DND-41 (cell line): Measurements from ENCODE around the gene MYO16.

Experiments
- ATAC-seq: fragments of 200-7000 bp; cut with Tn5 transposase; 3 replicates; pipeline ENCODE4 v1.9.1; 2021; ENCODE audit warnings: low read depth; ENCODE audit not compliant: insufficient read depth
- DNase-seq: peaks from one replicate; pipeline ENCODE4 v3.0.0-alpha.2; 2020
- H2AFZ ChIP-seq: 2 replicates; pipeline ENCODE4 v1.6.0; 2012; ENCODE audit warnings: low read depth, low read length
- H3K27ac ChIP-seq: 2 replicates; pipeline ENCODE4 v1.5.1; 2012; ENCODE audit warnings: low read length, inconsistent platforms
- H3K27me3 ChIP-seq: fragments of 200-600 bp; sonication (generic); 2 replicates; pipeline ENCODE4 v1.6.0; 2012; ENCODE audit warnings: low read length, mild to moderate bottlenecking, inconsistent platforms; ENCODE audit not compliant: insufficient read depth, poor library complexity
- H3K36me3 ChIP-seq: 2 replicates; pipeline ENCODE4 v1.5.1; 2012; ENCODE audit warnings: low read length, inconsistent platforms; ENCODE audit not compliant: insufficient read depth
- H3K4me1 ChIP-seq: 2 replicates; pipeline ENCODE4 v1.5.1; 2012; ENCODE audit warnings: mild to moderate bottlenecking, low read length; ENCODE audit not compliant: insufficient read depth
- H3K4me2 ChIP-seq: 2 replicates; pipeline ENCODE4 v1.6.0; 2012; ENCODE audit warnings: mild to moderate bottlenecking, moderate library complexity, low read length, inconsistent platforms; ENCODE audit not compliant: insufficient read depth
- H3K4me3 ChIP-seq, 2 experiments: fragments of 200-600 bp in 1 of 2; shearing (Covaris generic) in 1 of 2; 2 replicates each; pipeline ENCODE4 v1.5.1; 2012 to 2016; ENCODE audit warnings: inconsistent platforms in 2 of 2, low read length in 2 of 2, mild to moderate bottlenecking in 2 of 2, low read depth in 1 of 2, moderate library complexity in 1 of 2
- H3K79me2 ChIP-seq: 2 replicates; pipeline ENCODE4 v1.6.0; 2012; ENCODE audit warnings: low read length, inconsistent platforms; ENCODE audit not compliant: insufficient read depth
- H3K9ac ChIP-seq: 2 replicates; pipeline ENCODE4 v1.6.0; 2012; ENCODE audit warnings: low read depth, mild to moderate bottlenecking, inconsistent platforms, low read length, moderate library complexity
- H3K9me3 ChIP-seq: 2 replicates; pipeline ENCODE4 v1.5.1; 2012; ENCODE audit warnings: low read length, moderate library complexity, mild to moderate bottlenecking, inconsistent platforms; ENCODE audit not compliant: insufficient read depth, severe bottlenecking
- H4K20me1 ChIP-seq: 2 replicates; pipeline ENCODE4 v1.6.0; 2012; ENCODE audit warnings: low read length; ENCODE audit not compliant: insufficient read depth
- EZH2 ChIP-seq: IDR thresholded peaks from 3 replicates; pipeline ENCODE4 v1.6.1; 2012; ENCODE audit warnings: borderline replicate concordance, low read depth, mild to moderate bottlenecking, moderate library complexity, low read length, inconsistent platforms; ENCODE audit not compliant: severe bottlenecking
- TF ChIP-seq, protein P1 (sequence below): IDR thresholded peaks from 2 replicates; pipeline ENCODE4 v1.5.1; 2012; ENCODE audit warnings: borderline replicate concordance, low read length, moderate library complexity, mild to moderate bottlenecking; ENCODE audit not compliant: poor library complexity, severe bottlenecking; ENCODE audit errors: extremely low read depth

Gene MYO16

DNA sequence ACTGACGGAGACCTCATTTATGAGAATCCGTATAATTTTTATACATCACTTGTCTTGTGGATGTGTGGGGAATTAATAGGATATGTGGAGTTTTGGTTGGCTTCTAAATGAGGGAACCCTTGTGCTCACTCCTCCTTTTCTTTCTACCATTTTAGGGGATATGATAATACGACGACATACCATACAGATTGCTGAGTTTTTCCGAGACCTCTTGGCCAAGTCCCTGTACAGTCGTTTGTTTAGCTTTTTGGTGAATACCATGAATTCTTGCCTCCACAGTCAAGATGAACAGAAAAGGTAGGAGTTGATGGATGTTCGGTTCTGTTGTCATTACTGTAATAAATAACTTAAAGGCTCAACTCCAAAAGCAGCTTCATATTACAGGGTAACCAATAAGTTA lies 335.2 kb downstream of the MYO16 start:
- Histone ChIP-seq H3K36me3 (no peaks in the 10 kb centered on the region), H4K20me1 (no peaks in the 10 kb centered on the region), H2AFZ (no peak overlapping the region), H3K4me1 (no peaks in the 10 kb centered on the region), H3K4me3 (no peak overlapping the region), H3K27me3 (no peaks in the 10 kb centered on the region), H3K9ac (no peak overlapping the region), H3K27ac (no peak overlapping the region), H3K9me3 (no peaks in the 10 kb centered on the region), H3K4me2 (no peak overlapping the region), H3K79me2 (no peaks in the 10 kb centered on the region)
- no peak for TF ChIP-seq EZH2
- TF ChIP-seq, protein P1, sequence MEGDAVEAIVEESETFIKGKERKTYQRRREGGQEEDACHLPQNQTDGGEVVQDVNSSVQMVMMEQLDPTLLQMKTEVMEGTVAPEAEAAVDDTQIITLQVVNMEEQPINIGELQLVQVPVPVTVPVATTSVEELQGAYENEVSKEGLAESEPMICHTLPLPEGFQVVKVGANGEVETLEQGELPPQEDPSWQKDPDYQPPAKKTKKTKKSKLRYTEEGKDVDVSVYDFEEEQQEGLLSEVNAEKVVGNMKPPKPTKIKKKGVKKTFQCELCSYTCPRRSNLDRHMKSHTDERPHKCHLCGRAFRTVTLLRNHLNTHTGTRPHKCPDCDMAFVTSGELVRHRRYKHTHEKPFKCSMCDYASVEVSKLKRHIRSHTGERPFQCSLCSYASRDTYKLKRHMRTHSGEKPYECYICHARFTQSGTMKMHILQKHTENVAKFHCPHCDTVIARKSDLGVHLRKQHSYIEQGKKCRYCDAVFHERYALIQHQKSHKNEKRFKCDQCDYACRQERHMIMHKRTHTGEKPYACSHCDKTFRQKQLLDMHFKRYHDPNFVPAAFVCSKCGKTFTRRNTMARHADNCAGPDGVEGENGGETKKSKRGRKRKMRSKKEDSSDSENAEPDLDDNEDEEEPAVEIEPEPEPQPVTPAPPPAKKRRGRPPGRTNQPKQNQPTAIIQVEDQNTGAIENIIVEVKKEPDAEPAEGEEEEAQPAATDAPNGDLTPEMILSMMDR, result no peak
- ATAC-seq (no peak), DNase-seq (no peak)

GRCh38 chr13:108967371-108967770 lies 338.0 kb downstream of the MYO16 start:
- DNase-seq (no peak), ATAC-seq (no peak)
- H4K20me1 ChIP-seq, result no peaks in the 10 kb centered on the region
- H3K27me3 ChIP-seq, result no peaks in the 10 kb centered on the region
- H2AFZ ChIP-seq, result no peak overlapping the region
- H3K36me3 ChIP-seq, result no peaks in the 10 kb centered on the region
- H3K4me1 ChIP-seq, result no peaks in the 10 kb centered on the region
- H3K9ac ChIP-seq, result no peak overlapping the region
- no peak for TF ChIP-seq EZH2
- TF ChIP-seq, protein P1, result no peak
- no peak overlapping the region for H3K4me3 ChIP-seq
- H3K9me3 ChIP-seq, result no peaks in the 10 kb centered on the region
- no peak overlapping the region for H3K4me2 ChIP-seq
- no peak overlapping the region for H3K27ac ChIP-seq
- no peaks in the 10 kb centered on the region for H3K79me2 ChIP-seq

DNA sequence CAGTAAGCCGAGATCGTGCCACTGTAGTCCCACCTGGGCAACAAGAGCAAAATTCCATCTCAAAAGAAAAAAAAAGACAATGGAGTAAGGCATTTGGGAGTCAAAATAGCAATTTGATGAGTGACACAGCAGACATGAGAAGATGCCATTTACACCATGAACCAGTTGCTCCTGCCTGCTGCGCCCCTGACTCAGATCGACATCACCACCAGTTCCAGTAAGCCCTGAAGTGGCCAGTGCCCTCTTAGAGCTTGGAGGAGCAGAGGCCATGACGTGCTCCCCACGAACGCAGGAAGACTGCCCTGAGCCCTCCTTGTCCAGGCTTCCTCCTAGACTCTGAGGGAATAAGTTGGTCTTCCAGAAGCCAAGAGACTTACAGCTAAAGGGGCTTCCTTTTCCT lies 339.2 kb downstream of the MYO16 start:
- no peak for TF ChIP-seq EZH2
- TF ChIP-seq, protein P1, result no peak
- Histone ChIP-seq H3K36me3 (no peaks in the 10 kb centered on the region), H4K20me1 (no peaks in the 10 kb centered on the region), H3K27me3 (no peaks in the 10 kb centered on the region), H3K9me3 (no peaks in the 10 kb centered on the region), H3K27ac (no peak overlapping the region), H3K9ac (no peak overlapping the region), H3K4me2 (no peak overlapping the region), H3K4me1 (no peaks in the 10 kb centered on the region), H3K79me2 (no peaks in the 10 kb centered on the region), H3K4me3 (no peak overlapping the region), H2AFZ (no peak overlapping the region)
- no peak for ATAC-seq
- no peak for DNase-seq

GRCh38 chr13:108974686-108975085 lies 345.3 kb downstream of the MYO16 start:
- no peak overlapping the region for H3K9ac ChIP-seq
- H3K9me3 ChIP-seq, result no peaks in the 10 kb centered on the region
- no peak for TF ChIP-seq EZH2
- TF ChIP-seq, protein P1, result no peak
- peaks cover 14% of the 10 kb centered on the region for H3K27me3 ChIP-seq
- no peak for ATAC-seq
- H3K4me3 ChIP-seq, result no peak overlapping the region
- no peaks in the 10 kb centered on the region for H3K36me3 ChIP-seq
- no peaks in the 10 kb centered on the region for H3K79me2 ChIP-seq
- no peaks in the 10 kb centered on the region for H3K4me1 ChIP-seq
- no peaks in the 10 kb centered on the region for H4K20me1 ChIP-seq
- H3K4me2 ChIP-seq, result no peak overlapping the region
- DNase-seq, result no peak
- no peak overlapping the region for H2AFZ ChIP-seq
- no peak overlapping the region for H3K27ac ChIP-seq
